Body of pancreas (tissue), 4 donors: Measurements from ENCODE around the gene RAB5B. TPM values are rescaled to one million over a fixed set of nuclear protein-coding genes. Genes with fewer than 3 reads are reported as not detected.
A peak's percentile ranks its signal among the peaks of the same experiment; 100 is the strongest.

Experiments used
- ATAC-seq: fragments of 150-250 bp; one replicate; pipeline ENCODE4 v1.9.1; 2016
- DNase-seq, 4 donors: peaks; one replicate each; pipeline ENCODE4 v3.0.0-alpha.2; 2019
- H3K27ac ChIP-seq, 4 donors: fragments of 200-600 bp; sonication (generic); 1 replicate in 3 of 4; 2 replicates in 1 of 4; pipeline versions ENCODE4 v1.5.1 to v1.6.1; 2016 to 2019; ENCODE audit warnings: mild to moderate bottlenecking in 1 of 4, mixed read lengths in 1 of 4, moderate library complexity in 1 of 4
- H3K27me3 ChIP-seq, 2 donors: fragments of 200-600 bp; sonication (generic); one replicate each; pipeline ENCODE4 v1.6.0; 2016; ENCODE audit warnings: mild to moderate bottlenecking in 1 of 2
- H3K36me3 ChIP-seq, 2 donors: fragments of 200-600 bp; sonication (generic); replicated peaks in 1 of 2; 2 replicates each; pipeline ENCODE4 v1.5.1; 2016; ENCODE audit warnings: low read depth in 2 of 2; ENCODE audit not compliant: insufficient read depth in 1 of 2
- H3K4me1 ChIP-seq: fragments of 200-600 bp; sonication (generic); one replicate; pipeline ENCODE4 v1.6.0; 2016
- H3K4me3 ChIP-seq, 2 donors: fragments of 200-600 bp; sonication (generic); 1 replicate in 1 of 2; 2 replicates in 1 of 2; pipeline ENCODE4 v1.5.1; 2016 to 2019
- H3K9me3 ChIP-seq, 3 donors: fragments of 200-600 bp; sonication (generic); 1 replicate in 2 of 3; 2 replicates in 1 of 3; pipeline ENCODE4 v1.5.1; 2016
- POLR2A ChIP-seq, 3 donors: fragments of 450-650 bp; IDR thresholded peaks; one replicate each; pipeline ENCODE4 v1.6.1; 2016; ENCODE audit warnings: antibody characterized with exemption in 3 of 3, mild to moderate bottlenecking in 2 of 3
- WGBS, 2 donors: methylation state at CpG; one replicate each; pipeline ENCODE4 v1.1.5; 2017; 5-methylcytosine and 5-hydroxymethylcytosine counted together
- intact Hi-C: fragments of 100-400 bp; cut with DNase I; formaldehyde crosslinking; loops from one replicate; pipeline ENCODE4 v1.15.1; 2023
- total RNA-seq, 2 donors: library from RNA; depleted of rRNA; stranded (reverse); fragments of >200 nt; gene quantifications; one replicate each; pipeline ENCODE4 v1.1.0, GENCODE V29; 2016
- TF ChIP-seq, protein P1 (sequence below), 7 experiments: fragments of 450-650 bp in 4 of 7; fragments of 200-600 bp in 3 of 7; sonication (generic) in 3 of 7; IDR thresholded peaks; one replicate each; pipeline ENCODE4 v1.5.1; 2016 to 2019; ENCODE audit warnings: antibody characterized with exemption in 7 of 7

Gene RAB5B
- total RNA-seq, 2 donors from 2014 or later: 28.3 to 33.9 TPM

DNA sequence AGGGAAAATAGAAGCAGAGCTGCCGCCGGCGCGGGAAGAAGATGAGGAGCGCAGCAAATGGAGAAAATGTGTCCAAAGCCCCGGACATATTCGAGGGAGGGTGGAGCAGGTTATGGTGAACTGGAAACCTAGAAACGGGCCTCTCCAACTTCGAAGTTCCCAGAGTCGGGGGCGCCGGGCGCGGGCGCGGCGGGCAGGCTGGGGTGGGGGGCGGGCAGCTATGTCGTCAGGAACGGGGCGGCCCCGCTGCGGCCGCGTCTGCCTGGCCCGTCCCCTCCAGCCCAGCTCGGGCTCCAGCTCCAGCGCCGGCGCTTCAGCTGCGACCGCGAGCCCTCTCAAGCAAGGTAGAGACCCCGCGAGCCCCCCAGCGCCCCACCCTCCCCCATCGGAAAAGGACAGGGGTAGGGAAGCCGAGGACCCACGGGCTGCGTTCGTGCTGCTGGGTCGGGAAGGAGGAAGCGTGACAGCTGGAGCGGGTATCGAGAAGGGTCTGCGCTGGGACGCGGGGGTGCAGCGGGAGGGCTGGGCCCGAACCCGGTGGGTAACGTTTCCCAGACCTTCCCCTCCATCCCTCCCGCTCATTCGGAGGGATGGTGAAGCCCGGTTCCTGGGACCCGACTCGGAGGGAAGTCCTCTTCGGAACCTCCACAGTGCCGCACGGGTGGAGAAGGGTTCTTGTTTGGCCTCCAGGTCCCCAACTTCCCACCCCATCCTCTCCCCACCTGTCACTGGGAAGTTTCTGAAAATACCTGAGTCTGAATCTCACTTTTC lies 41.9 kb upstream of the RAB5B start:
- no peaks in the 10 kb centered on the region for H3K36me3 ChIP-seq
- ATAC-seq (peak; percentile 45), DNase-seq (peak; percentile 52 to 72 (median 59))
- WGBS, 2 donors: 0 to 1% methylated on average over 25 to 56 of the region's 60 CpGs
- H3K27ac ChIP-seq: peak overlapping the region; percentile 52 to 97 (median 69)
- peaks cover 42% of the 10 kb centered on the region for H3K4me1 ChIP-seq
- TF ChIP-seq POLR2A (IDR thresholded peaks at IDR 0.05): peak in 2 of 3 donors; percentile 42 to 45
- TF ChIP-seq, protein P1, sequence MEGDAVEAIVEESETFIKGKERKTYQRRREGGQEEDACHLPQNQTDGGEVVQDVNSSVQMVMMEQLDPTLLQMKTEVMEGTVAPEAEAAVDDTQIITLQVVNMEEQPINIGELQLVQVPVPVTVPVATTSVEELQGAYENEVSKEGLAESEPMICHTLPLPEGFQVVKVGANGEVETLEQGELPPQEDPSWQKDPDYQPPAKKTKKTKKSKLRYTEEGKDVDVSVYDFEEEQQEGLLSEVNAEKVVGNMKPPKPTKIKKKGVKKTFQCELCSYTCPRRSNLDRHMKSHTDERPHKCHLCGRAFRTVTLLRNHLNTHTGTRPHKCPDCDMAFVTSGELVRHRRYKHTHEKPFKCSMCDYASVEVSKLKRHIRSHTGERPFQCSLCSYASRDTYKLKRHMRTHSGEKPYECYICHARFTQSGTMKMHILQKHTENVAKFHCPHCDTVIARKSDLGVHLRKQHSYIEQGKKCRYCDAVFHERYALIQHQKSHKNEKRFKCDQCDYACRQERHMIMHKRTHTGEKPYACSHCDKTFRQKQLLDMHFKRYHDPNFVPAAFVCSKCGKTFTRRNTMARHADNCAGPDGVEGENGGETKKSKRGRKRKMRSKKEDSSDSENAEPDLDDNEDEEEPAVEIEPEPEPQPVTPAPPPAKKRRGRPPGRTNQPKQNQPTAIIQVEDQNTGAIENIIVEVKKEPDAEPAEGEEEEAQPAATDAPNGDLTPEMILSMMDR (IDR thresholded peaks at IDR 0.05): no peak
- H3K27me3 ChIP-seq: no peaks in the 10 kb centered on the region
- peak overlapping the region; percentile 68 to 75 for H3K4me3 ChIP-seq
- H3K9me3 ChIP-seq: no peaks in the 10 kb centered on the region
- intact Hi-C loops: no loop called here

DNA sequence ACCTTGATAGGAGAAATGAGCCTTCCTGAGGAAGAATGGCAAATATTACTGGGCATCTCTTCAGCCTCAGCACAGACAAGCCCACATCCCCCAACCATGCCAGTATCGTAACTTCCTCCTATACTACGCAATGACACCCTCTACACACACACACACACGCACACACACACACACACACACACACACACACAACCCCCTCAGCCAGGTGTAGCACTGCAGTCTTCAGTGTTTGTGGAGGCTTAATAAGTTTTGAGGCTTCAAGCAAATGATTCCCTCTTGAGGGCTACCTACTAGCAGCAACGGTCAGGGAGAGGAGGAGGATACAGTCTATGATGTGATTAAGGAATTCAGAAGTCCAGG lies 41.3 kb upstream of the RAB5B start:
- H3K27me3 ChIP-seq: no peaks in the 10 kb centered on the region
- H3K4me3 ChIP-seq: peak overlapping the region; percentile 68 to 75
- peak in 2 of 4 donors; percentile 13 to 45 for DNase-seq
- intact Hi-C loops: no loop called here
- ATAC-seq: no peak
- H3K4me1 ChIP-seq: peaks cover 47% of the 10 kb centered on the region
- H3K27ac ChIP-seq: peak overlapping the region in 3 of 4 donors; percentile 67 to 97 (median 71)
- WGBS, 2 donors: 0 to 1% methylated on average over 4 of the region's 4 CpGs
- TF ChIP-seq, protein P1 (IDR thresholded peaks at IDR 0.05): no peak
- TF ChIP-seq POLR2A (IDR thresholded peaks at IDR 0.05): peak in 1 of 3 donors; percentile 32
- no peaks in the 10 kb centered on the region for H3K36me3 ChIP-seq
- no peaks in the 10 kb centered on the region for H3K9me3 ChIP-seq

DNA sequence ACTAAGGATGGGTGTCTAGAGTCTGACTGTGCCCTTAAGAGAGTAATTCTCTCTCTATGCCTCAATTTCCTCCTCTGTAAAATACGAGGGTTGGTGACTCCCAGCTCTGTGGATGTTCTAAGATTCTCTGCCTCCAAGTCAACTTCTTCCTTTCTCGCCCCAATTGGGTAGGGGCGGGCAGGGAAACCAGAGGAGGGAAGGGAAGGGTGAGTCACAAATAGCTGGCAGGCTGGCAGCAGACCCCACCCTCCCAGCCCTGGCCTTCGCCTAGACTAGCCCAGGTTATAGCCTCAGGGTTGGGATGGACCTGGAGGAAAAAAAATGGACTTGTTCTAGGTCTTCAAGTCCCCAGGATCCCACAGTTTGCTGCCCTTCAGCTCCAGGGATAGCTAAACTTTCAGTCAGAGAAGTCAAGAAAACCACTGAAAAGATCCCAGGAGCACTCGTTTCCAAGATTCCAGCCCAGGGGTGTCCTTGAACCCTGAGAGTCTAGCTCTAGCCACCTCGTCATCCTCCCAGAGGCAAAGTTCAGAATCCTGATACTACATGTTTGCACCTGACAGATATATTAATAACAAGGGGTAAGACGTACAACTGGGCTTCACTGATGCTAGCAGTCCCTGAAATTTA lies 40.6 kb upstream of the RAB5B start:
- H3K27me3 ChIP-seq: no peaks in the 10 kb centered on the region
- peaks cover 44% of the 10 kb centered on the region for H3K4me1 ChIP-seq
- DNase-seq: peak in 1 of 4 donors; percentile 31
- H3K9me3 ChIP-seq: no peaks in the 10 kb centered on the region
- H3K36me3 ChIP-seq: no peaks in the 10 kb centered on the region
- TF ChIP-seq, protein P1 (IDR thresholded peaks at IDR 0.05): no peak
- 55 to 69% methylated on average over 6 to 7 of the region's 7 CpGs for WGBS, 2 donors
- H3K4me3 ChIP-seq: no peak overlapping the region
- intact Hi-C loops: no loop called here
- no peak for ATAC-seq
- H3K27ac ChIP-seq: no peak overlapping the region

DNA sequence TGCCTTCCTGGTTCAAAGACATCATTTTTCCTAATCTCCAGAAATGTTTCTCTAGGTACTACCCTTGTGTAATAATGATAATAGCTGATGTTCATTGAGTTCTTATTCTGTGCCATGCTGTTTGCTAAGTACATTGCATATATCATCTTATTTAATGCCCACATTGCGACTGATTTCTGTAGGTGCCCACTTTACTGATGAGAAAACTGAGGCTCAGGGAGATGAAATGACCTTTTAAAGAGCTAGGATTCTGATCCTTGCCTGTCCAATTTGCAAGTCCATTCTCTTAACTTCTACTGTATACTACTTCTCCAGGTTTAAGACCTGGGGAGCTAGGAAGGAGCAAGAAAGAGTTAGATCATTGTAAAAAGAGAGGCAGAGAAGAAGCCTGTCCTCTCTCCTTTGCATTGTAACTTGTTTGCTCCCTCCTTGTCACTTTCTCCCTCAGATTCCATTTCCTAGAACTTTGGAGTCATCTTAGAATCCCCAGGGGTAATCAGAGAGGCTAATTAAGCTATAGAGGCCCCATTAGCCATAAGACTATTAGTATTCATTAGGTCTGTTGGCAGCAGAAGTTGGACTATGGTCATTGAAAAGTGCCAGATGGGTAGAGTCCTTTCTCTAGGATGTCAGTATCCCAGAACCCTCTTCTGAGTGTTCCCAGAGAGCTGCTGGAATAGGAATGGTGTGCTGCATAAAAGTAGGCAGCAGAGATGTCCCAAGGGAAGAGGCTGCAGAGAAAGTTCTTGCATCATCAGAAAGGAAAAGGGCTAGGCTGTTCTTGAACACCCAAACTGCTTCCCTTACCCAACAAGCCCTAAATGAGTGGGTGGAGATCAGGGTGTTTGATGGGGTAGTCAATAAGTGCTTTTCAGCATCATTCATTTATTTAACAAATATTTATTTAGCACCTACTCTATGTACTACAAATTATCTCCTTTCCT lies 39.8 kb upstream of the RAB5B start:
- WGBS, 2 donors: 96 to 100% methylated on average over 1 of the region's 1 CpG
- ATAC-seq (no peak), DNase-seq (no peak)
- no peaks in the 10 kb centered on the region for H3K27me3 ChIP-seq
- no peaks in the 10 kb centered on the region for H3K9me3 ChIP-seq
- TF ChIP-seq, protein P1 (IDR thresholded peaks at IDR 0.05): no peak
- TF ChIP-seq POLR2A (IDR thresholded peaks at IDR 0.05): no peak
- no peak overlapping the region for H3K27ac ChIP-seq
- peaks cover 38% of the 10 kb centered on the region for H3K4me1 ChIP-seq
- no peaks in the 10 kb centered on the region for H3K36me3 ChIP-seq
- H3K4me3 ChIP-seq: no peak overlapping the region
- intact Hi-C loops: no loop called here
